ENCODE results near the gene INO80B.
A peak's percentile ranks its signal among the peaks of the same experiment; 100 is the strongest.

INO80B gene

DNA sequence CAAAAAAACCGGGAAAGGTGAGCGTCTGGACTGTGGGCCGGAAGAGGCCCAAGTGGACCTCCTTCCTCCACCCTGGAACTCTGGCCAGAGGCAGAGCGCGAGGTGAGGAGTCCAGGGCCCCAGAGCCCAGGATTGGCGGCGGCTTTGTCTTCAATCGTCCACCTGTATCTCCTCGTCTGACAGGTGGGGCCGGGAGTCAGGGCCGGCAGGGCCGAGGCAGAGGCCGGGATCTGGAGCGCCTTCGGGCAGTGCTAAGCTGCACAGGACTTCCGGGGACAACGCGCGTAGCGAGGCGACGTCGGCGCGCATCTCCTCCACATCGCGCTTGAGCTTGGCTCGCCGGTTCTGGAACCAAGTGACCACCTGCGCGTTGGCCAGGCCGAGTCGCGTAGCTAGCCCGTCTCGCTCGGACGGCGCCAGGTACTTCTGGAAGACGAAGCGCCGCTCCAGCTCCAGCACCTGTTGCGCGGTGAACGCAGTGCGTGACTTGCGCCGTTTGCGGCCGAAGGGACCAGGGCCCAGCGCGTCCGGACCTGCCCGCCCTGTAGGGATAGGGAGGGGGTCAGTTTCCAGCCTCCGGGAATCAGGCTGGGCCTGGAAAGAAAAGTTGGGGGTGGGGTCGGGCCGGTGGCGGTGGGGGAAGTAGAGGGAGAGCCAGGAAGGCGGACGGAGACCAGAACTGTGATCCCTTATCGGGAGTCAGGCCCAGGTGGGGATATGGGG is 43.1 kb downstream of the INO80B start:
- Histone ChIP-seq H3K4me3 (ENCODE audit: low read length) (peak overlapping the region; percentile 54; the same call in 1 of the 2 replicates), H3K27me3 (ENCODE audit: control insufficient read depth, insufficient read depth, low read length) (peaks cover 71% of the 10 kb centered on the region), H3K9me3 (ENCODE audit: control insufficient read depth, insufficient read depth, low read length) (no peaks in the 10 kb centered on the region), H3K36me3 (ENCODE audit: control insufficient read depth, insufficient read depth, low read length) (peaks cover 2% of the 10 kb centered on the region; the same call in 1 of the 2 replicates), H3K4me1 (ENCODE audit: control insufficient read depth, insufficient read depth, low read length) (peaks cover 2% of the 10 kb centered on the region; the same call in 1 of the 2 replicates), H3K27ac (ENCODE audit: low read length) (no peak overlapping the region)
- no peak for DNase-seq (ENCODE audit: low read depth, low spot score)
- WGBS (ENCODE audit: insufficient coverage, insufficient read length) = no CpG with 5 or more reads among the region's 61 CpGs

DNA sequence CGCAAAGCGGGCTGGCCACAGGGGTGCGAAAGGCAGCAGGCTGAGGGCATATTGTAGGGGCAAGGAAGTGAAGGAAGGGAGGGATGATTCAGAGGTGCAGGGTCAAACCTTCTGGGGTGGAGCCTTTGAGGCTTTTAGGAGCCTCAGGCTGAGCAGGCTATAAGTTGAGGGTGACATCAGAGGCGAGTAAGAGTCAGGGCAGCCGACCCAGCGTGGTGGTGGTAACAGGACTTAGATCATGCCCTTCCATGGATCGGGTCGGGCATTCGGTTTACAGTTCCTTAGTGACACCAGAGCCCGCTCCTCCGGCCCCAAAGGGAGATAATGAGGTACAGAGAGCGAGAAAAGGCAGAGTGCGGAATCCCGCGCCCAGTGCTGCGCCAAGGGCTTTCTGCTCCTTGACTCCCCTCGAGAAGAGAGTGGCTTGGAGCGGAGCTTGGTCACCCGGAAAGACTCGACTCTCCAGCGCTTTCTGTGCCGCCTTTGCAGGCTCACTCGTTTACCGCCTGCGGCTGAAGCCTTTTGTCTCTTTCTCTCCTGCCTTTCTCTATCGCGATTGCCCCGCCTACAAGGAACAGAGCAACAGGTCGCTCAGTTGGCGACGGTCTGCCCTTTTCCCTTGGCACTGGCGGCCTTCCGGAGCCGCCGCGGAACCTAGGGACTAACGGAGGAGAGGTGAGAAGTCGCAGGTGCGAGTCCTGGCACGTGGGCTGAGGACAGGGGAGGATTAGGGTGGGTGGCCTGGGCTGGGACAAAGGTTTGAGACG is 43.8 kb downstream of the INO80B start:
- peaks cover 78% of the 10 kb centered on the region for H3K27me3 ChIP-seq (ENCODE audit: control insufficient read depth, insufficient read depth, low read length)
- no peak for DNase-seq (ENCODE audit: low read depth, low spot score)
- H3K9me3 ChIP-seq (ENCODE audit: control insufficient read depth, insufficient read depth, low read length) = no peaks in the 10 kb centered on the region
- H3K4me1 ChIP-seq (ENCODE audit: control insufficient read depth, insufficient read depth, low read length) = peaks cover 2% of the 10 kb centered on the region; the same call in 1 of the 2 replicates
- no peak overlapping the region for H3K27ac ChIP-seq (ENCODE audit: low read length)
- H3K4me3 ChIP-seq (ENCODE audit: low read length) = peak overlapping the region; percentile 54; the same call in 1 of the 2 replicates
- no peaks in the 10 kb centered on the region for H3K36me3 ChIP-seq (ENCODE audit: control insufficient read depth, insufficient read depth, low read length)
- no CpG with 5 or more reads among the region's 41 CpGs for WGBS (ENCODE audit: insufficient coverage, insufficient read length)

DNA sequence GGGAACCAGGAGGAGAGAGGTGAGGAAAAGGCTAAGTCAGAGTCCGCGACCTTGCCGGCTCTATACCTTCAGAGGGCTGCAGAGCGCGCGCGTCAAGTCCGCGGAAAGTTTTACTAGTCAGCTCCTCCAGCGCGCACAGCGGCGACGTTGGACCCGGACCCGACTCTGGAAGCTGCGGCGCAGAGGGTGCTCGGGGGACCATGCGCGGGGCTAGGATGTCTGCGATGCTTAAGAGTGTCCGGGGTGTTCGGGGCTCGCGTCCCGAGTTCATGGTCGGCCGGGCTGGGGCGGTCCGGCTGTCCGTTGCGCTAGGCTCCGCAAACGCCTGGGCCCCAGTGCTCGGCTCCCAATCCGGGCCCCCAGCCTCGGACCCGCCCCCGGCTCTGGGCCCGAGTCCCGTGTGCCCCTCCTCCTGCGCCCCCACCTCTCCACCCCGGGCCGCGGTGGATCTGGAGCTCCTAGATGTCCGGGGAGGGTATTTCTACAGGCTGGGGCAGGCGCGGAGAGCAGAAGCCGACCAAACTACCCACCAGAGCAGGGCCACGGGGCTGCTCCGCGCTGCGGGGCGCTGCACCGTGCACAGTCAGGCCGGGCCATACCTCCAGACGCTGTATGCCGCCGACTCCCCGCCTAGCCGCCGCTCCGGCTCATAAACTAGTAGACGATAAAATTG is 44.5 kb downstream of the INO80B start, which contains the start of gene LBX2:
LBX2 (minus strand) TSS at position 337 of the 673 bp plus-strand sequence; CDS start at position 271, 66 bp downstream.
- Histone ChIP-seq H3K4me1 (ENCODE audit: control insufficient read depth, insufficient read depth, low read length) (peaks cover 2% of the 10 kb centered on the region; the same call in 1 of the 2 replicates), H3K9me3 (ENCODE audit: control insufficient read depth, insufficient read depth, low read length) (no peaks in the 10 kb centered on the region), H3K27ac (ENCODE audit: low read length) (no peak within 1 kb of the TSS), H3K27me3 (ENCODE audit: control insufficient read depth, insufficient read depth, low read length) (peaks cover 86% of the 10 kb centered on the region), H3K36me3 (ENCODE audit: control insufficient read depth, insufficient read depth, low read length) (no peaks in the 10 kb centered on the region), H3K4me3 (ENCODE audit: low read length) (peak within 1 kb of the TSS; percentile 54; the same call in 1 of the 2 replicates)
- DNase-seq (ENCODE audit: low read depth, low spot score) = no peak
- no CpG with 5 or more reads among the region's 65 CpGs for WGBS (ENCODE audit: insufficient coverage, insufficient read length)

DNA sequence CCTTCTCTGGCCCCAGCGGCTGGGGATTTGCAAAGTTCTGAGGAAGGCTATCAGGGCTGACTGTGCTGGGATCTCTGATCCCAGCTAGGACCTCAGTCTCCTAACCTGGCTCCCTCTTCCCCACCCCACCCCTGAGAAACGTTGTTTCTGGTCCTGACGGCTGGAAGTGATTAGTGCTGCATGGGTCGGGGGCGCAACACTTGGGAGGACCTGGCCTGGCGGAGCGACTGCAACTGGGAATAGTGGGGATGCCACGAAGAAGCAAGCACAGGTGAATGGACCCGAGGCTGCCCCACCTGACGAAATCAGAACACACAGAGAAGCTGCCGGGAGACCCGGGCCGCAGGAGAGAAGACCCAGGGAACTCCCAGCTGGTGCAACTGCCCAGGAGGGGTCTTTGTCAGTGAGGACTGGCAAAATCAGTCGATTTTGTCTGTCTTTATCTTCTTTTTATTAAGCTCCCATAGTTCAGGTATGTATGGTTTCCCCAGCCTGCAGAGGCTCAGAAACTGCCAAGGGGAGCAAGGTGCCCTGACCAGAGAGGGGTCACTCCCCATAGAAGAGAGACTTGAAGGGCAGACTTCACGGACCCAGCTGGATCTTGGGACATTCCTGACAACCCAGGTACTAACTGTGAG is 45.2 kb downstream of the INO80B start:
- WGBS (ENCODE audit: insufficient coverage, insufficient read length) = no CpG with 5 or more reads among the region's 15 CpGs
- H3K4me3 ChIP-seq (ENCODE audit: low read length) = peak overlapping the region; percentile 54; the same call in 1 of the 2 replicates
- no peak overlapping the region for H3K27ac ChIP-seq (ENCODE audit: low read length)
- H3K36me3 ChIP-seq (ENCODE audit: control insufficient read depth, insufficient read depth, low read length) = no peaks in the 10 kb centered on the region
- DNase-seq (ENCODE audit: low read depth, low spot score) = no peak
- H3K27me3 ChIP-seq (ENCODE audit: control insufficient read depth, insufficient read depth, low read length) = peaks cover 90% of the 10 kb centered on the region
- H3K9me3 ChIP-seq (ENCODE audit: control insufficient read depth, insufficient read depth, low read length) = no peaks in the 10 kb centered on the region
- H3K4me1 ChIP-seq (ENCODE audit: control insufficient read depth, insufficient read depth, low read length) = peaks cover 2% of the 10 kb centered on the region; the same call in 1 of the 2 replicates

DNA sequence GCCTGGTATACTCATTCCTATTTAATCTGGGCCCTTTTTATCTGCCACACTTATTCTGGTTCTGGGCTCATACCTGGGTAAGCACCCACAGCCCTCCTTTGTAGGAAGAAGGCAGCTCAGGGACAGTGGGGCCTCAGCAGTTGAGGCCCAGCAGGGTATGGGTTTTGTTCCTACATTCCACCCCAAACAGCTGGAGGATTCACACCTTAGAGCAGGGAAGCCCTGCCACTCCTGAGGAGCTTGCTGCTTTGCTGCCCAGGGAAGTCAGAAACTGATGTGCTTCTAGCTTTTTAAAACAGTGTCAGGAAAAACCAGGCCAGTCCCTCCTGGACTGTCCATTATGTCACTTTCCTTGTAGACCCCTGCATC is 45.7 kb downstream of the INO80B start:
- no peak overlapping the region for H3K4me3 ChIP-seq (ENCODE audit: low read length)
- peaks cover 86% of the 10 kb centered on the region for H3K27me3 ChIP-seq (ENCODE audit: control insufficient read depth, insufficient read depth, low read length)
- peaks cover 2% of the 10 kb centered on the region; the same call in 1 of the 2 replicates for H3K4me1 ChIP-seq (ENCODE audit: control insufficient read depth, insufficient read depth, low read length)
- H3K27ac ChIP-seq (ENCODE audit: low read length) = no peak overlapping the region
- no peaks in the 10 kb centered on the region for H3K36me3 ChIP-seq (ENCODE audit: control insufficient read depth, insufficient read depth, low read length)
- no peaks in the 10 kb centered on the region for H3K9me3 ChIP-seq (ENCODE audit: control insufficient read depth, insufficient read depth, low read length)
- no peak for DNase-seq (ENCODE audit: low read depth, low spot score)

DNA sequence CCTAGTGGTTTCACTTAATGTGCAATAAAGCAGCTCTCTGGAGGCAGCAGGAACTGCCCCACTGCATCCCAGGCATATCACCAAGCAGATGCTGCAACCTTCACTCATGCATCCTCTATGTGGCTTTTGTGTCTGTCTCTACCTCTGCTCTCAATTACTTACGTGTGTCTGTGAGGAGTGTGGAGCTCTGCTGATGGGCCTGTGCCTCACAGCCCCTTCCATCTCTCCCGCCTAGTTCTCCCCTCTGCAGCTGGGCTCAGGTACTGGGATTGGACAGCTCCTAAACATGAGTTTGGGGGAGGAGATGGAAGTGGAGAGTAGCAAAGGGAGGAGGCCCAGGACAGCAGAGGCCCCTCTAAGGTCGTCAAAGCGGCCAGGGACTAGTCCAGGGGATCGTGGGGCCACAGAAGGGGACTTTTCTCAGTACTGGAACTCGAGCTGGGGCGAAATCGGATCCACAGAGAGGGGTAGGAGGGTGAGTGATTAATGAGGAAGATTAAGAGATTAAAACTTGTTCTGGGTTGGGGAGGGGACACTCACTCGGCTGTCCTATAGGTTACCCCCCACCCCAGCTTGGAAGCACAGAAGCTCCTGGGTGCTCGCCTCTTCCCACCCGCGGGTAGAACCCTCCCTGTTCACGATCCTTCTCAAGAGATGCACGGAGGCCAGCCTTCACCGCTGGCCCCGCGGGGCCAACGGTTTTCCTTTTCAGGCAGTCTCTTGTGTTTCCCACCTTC is 46.6 kb downstream of the INO80B start:
- no peak for DNase-seq (ENCODE audit: low read depth, low spot score)
- H3K9me3 ChIP-seq (ENCODE audit: control insufficient read depth, insufficient read depth, low read length) = no peaks in the 10 kb centered on the region
- H3K4me1 ChIP-seq (ENCODE audit: control insufficient read depth, insufficient read depth, low read length) = peaks cover 2% of the 10 kb centered on the region; the same call in 1 of the 2 replicates
- H3K36me3 ChIP-seq (ENCODE audit: control insufficient read depth, insufficient read depth, low read length) = no peaks in the 10 kb centered on the region
- H3K27ac ChIP-seq (ENCODE audit: low read length) = no peak overlapping the region
- WGBS (ENCODE audit: insufficient coverage, insufficient read length) = no CpG with 5 or more reads among the region's 18 CpGs
- no peak overlapping the region for H3K4me3 ChIP-seq (ENCODE audit: low read length)
- peaks cover 82% of the 10 kb centered on the region for H3K27me3 ChIP-seq (ENCODE audit: control insufficient read depth, insufficient read depth, low read length)

DNA sequence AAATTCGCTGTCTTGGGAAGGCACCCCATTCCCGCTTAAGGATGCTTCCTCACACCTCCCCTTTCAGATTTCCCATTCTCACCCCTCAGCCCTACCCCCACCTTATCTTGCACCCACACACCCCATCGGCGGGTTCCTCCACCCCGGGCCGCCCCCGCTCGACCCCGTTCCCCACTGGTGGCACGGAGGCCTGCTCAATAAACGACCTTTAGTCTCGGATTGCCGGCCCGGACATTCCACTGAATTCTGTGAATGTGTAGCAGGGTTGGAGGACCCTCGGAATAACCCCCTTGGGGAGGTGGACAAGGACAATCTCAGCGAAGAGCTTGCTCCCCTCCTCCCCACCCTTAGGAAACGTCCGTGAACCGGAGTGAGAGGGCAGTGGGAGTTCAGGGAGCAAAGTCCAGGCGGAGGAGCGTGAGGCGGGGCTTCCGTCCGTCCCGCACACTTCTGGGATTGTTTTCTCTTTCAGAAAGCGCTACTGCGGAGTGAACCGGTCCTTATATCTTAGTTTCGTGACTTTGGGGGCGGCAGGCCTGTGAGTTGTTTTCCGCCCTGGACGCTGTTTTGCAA is 47.3 kb downstream of the INO80B start:
- H3K27me3 ChIP-seq (ENCODE audit: control insufficient read depth, insufficient read depth, low read length) = peaks cover 75% of the 10 kb centered on the region
- no peaks in the 10 kb centered on the region for H3K36me3 ChIP-seq (ENCODE audit: control insufficient read depth, insufficient read depth, low read length)
- no peaks in the 10 kb centered on the region for H3K9me3 ChIP-seq (ENCODE audit: control insufficient read depth, insufficient read depth, low read length)
- DNase-seq (ENCODE audit: low read depth, low spot score) = no peak
- peak overlapping the region; percentile 27; the same call in 1 of the 2 replicates for H3K4me3 ChIP-seq (ENCODE audit: low read length)
- WGBS (ENCODE audit: insufficient coverage, insufficient read length) = no CpG with 5 or more reads among the region's 32 CpGs
- peaks cover 5% of the 10 kb centered on the region; the same call in 1 of the 2 replicates for H3K4me1 ChIP-seq (ENCODE audit: control insufficient read depth, insufficient read depth, low read length)
- H3K27ac ChIP-seq (ENCODE audit: low read length) = no peak overlapping the region

DNA sequence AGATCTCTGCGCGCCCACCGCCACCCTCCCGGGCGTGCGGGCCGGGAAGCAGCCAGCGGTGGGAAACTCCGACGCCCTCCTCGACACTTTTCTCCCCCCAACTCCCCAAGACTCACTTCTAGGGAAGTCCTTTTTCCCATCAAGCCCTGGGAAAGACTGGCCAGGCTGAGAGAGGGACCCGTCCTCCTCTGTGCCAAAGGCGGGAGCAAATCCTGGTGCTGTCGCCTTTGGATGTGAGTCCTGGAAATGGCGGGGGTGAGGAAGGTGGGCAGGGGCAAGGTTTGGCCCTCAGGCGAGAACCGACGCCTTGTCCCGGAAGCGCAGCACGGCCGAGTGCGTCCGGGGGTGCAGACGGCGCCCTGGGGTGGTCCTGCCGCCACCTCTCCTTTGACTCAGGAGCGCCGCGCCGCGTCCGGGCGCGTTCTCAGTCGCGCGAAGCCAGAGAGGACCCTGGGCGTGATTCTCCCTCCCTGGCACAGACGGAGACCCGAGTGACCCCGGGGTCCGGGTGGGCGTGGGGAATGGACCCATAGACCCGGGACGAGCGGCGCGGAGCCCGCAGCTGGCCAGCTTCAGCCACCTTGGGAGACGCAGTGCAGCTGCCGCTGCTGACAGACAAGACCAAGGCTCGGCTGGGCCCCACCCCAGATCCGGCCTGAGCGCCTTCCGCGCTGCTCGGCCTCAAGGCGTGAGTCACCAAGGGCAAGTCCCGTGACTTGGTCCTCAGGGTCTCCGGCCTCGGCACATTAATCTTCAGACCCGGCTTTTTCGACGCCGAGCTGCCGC is 48.0 kb downstream of the INO80B start:
- Histone ChIP-seq H3K27ac (ENCODE audit: low read length) (no peak overlapping the region), H3K27me3 (ENCODE audit: control insufficient read depth, insufficient read depth, low read length) (peaks cover 68% of the 10 kb centered on the region), H3K4me3 (ENCODE audit: low read length) (peak overlapping the region; percentile 27; the same call in 1 of the 2 replicates), H3K9me3 (ENCODE audit: control insufficient read depth, insufficient read depth, low read length) (no peaks in the 10 kb centered on the region), H3K36me3 (ENCODE audit: control insufficient read depth, insufficient read depth, low read length) (no peaks in the 10 kb centered on the region), H3K4me1 (ENCODE audit: control insufficient read depth, insufficient read depth, low read length) (peaks cover 5% of the 10 kb centered on the region; the same call in 1 of the 2 replicates)
- DNase-seq (ENCODE audit: low read depth, low spot score) = no peak
- WGBS (ENCODE audit: insufficient coverage, insufficient read length) = no CpG with 5 or more reads among the region's 67 CpGs

All from iPS DF 6.9 (cell line).